ENCODE data around the gene DALRD3. TPM values are rescaled to one million over a fixed set of nuclear protein-coding genes. Genes with fewer than 3 reads are reported as not detected.

The DALRD3 gene
- total RNA-seq, 1 experiment from 2014 or later: 50.0 TPM

DNA sequence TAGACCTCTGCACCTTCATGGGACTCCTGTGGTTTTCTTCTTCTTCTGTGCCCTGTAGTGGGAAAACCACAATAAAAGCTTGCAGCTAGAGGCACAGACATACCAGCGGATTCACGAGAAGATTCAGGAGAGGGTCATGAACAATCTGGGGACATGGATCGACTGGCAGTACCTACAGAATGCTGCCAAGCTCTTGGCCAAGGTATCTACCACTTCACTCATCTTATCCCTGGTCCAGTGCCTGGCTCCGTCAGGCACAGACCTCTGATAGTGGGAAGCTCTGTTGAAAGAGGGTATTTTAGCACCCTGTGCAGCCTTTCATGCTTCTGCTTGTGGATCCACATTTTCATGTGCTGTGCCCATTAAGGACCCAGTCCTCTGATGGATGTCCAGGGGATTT, 38.1 kb downstream of the DALRD3 start:
- no peak for DNase-seq (ENCODE audit: low spot score)

DNA sequence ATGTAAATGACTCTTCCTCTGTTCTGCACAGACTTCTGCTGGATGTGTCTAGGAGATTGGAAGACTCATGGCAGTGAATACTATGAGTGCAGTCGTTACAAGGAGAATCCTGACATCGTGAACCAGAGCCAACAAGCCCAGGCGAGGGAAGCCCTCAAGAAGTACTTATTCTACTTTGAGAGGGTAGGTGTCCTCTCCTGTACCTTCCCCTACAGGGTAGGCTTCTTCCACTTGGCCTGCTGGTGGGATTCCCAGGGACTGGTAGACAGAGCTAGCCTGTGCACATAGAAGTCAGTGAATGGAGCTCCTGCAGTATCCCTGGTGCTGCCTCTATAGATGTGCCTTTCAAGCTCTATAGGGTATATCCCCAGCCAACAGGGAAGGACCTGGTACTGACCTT, 38.9 kb downstream of the DALRD3 start:
- no peak for DNase-seq (ENCODE audit: low spot score)

DNA sequence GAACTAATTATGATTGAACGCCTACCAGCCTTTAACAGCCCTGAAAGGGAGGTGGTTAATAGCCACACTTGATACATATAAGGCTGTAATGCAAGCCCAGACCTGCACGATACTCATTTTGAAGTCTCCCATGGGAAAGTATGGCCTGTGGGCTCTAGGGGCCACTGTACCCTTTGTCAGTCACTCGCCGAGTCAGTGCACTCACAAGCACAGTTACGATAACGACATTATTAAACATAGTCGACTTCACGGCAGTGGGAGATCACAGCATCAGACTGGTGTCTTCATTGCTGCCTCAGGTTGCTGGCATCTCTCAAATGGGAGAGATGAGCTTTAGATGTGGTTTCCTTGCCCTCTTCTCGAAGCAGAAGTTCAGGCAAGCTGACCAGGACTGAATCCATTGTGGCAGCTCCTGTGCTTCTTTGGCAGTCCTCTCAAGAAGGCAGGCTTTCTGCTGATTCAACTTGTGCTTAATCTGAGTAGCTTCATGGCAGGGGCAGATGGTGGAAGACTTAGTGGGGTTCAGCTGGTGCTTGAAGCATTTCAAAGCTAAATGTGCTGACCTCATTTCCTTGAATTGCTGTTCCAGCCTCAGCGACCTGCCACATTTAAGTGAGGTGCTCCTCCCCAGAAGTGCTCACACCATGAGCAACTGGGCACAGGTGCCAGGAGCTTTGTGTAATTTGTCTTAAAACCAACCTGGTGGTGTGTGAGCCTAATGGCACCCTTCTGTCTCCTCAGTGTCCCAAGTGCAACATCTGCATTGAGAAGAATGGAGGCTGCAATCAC, 44.1 kb downstream of the DALRD3 start:
- no peak for DNase-seq (ENCODE audit: low spot score)

DNA sequence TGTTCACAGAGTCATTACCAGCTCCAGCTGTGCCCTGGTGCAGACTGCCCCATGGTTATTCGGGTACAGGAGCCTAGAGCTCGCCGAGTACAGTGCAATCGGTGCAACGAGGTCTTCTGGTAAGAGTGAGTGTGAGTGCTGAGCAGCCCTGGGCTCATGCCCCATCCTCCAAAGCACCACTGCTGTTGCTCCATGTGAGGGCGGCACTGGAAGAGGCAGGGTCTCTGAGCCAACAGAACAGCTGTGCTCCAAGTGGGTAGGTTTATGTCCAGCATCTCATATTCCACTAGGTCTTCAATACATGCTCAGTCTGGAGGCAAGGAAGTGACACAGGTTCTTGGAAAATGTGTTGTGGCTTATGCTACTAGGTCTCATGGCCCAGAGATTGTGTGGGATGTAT, 47.8 kb downstream of the DALRD3 start:
- DNase-seq (ENCODE audit: low spot score): no peak

DNA sequence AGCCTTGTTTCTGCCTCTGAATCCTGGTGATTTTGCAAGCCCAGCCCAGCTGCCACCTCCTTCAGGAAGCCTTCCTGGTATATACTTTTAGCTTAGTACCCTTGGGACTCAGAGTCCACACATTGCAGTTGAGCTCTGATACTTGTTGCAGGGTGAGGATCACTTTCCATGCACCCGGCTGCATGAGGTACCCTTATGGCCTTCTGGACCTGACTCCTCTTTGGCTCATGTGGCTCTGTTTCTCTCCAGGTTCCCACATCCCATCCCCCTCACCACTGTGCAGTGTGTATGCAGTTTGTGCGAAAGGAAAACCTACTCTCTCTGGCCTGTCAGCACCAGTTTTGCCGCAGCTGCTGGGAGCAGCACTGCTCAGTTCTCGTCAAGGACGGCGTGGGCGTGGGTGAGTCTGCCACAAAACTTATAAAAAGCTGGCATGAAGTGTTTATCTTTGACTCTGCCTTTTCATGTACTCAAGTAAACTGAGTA, 51.5 kb downstream of the DALRD3 start:
- no peak for DNase-seq (ENCODE audit: low spot score)

DNA sequence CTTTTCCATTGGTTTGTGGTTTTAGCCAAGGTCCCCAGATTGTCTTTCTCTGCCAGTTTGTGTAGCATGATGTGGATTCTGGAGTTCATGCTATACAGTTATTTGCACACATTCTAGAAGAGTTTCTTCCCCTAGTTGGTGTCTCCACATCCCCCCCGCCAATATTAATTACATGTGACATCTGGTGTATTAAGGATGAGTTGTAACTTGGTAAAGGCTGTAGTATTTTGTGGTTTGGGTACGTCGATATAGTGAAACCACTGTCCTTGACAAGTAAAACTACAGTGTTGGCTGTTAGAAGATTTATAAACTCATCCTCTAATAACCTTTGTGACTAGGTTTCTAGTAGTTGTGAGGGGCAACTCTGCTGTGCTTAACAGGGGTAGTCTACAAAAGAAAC, 52.0 kb downstream of the DALRD3 start:
- DNase-seq (ENCODE audit: low spot score): no peak

Other genes with a start within 250 kb of the DALRD3 start
- gene PRKAR2A, start 170.7 kb downstream of the DALRD3 start, total RNA-seq (2014; rRNA removed; shearing (Covaris generic)): 33.9 and 37.3 TPM in 2 replicates
- 23.9 and 45.5 TPM in 2 replicates for gene SLC25A20, start 119.7 kb downstream of the DALRD3 start, total RNA-seq (2014; rRNA removed; shearing (Covaris generic))
- 71.3 and 76.1 TPM in 2 replicates for gene ARIH2, start 99.7 kb downstream of the DALRD3 start, total RNA-seq (2014; rRNA removed; shearing (Covaris generic))
- gene P4HTM, start 28.3 kb downstream of the DALRD3 start, total RNA-seq (2014; rRNA removed; shearing (Covaris generic)): 20.7 and 21.2 TPM in 2 replicates
- 63.7 and 76.1 TPM in 2 replicates for gene WDR6, start 11.2 kb downstream of the DALRD3 start, total RNA-seq (2014; rRNA removed; shearing (Covaris generic))
- gene NDUFAF3, start 3.5 kb upstream of the DALRD3 start, total RNA-seq (2014; rRNA removed; shearing (Covaris generic)): 96.8 and 112 TPM in 2 replicates
- gene IMPDH2, start 10.8 kb upstream of the DALRD3 start, total RNA-seq (2014; rRNA removed; shearing (Covaris generic)): 218 and 219 TPM in 2 replicates
- gene QRICH1, start 75.5 kb upstream of the DALRD3 start, total RNA-seq (2014; rRNA removed; shearing (Covaris generic)): 79.1 and 82.7 TPM in 2 replicates
- 141 and 172 TPM in 2 replicates for gene QARS1, start 86.2 kb upstream of the DALRD3 start, total RNA-seq (2014; rRNA removed; shearing (Covaris generic))
- 48.3 and 54.2 TPM in 2 replicates for gene USP19, start 102.2 kb upstream of the DALRD3 start, total RNA-seq (2014; rRNA removed; shearing (Covaris generic))
- gene LAMB2, start 114.5 kb upstream of the DALRD3 start, total RNA-seq (2014; rRNA removed; shearing (Covaris generic)): 189 and 192 TPM in 2 replicates
- 18.8 and 25.6 TPM in 2 replicates for gene CCDC71, start 147.8 kb upstream of the DALRD3 start, total RNA-seq (2014; rRNA removed; shearing (Covaris generic))
- gene KLHDC8B, start 153.0 kb upstream of the DALRD3 start, total RNA-seq (2014; rRNA removed; shearing (Covaris generic)): 9.0 and 16.0 TPM in 2 replicates